ENCODE results near the gene TRAF3IP3.

- no peak for TF ChIP-seq SUZ12 (IDR thresholded peaks at IDR 0.05; ENCODE audit: extremely low read depth, insufficient read depth, insufficient read length)
- no peak for TF ChIP-seq ZNF274 (IDR thresholded peaks at IDR 0.05; ENCODE audit: low read depth, low read length)
- TF ChIP-seq YY1 (IDR thresholded peaks at IDR 0.05; ENCODE audit: insufficient read depth, insufficient read length): no peak
These were observed 49.2 kb upstream of the TRAF3IP3 start for GRCh38 chr1:209706622-209707021.
